ENCODE results near the gene EPB41L4A.

Gene EPB41L4A

GRCh38 chr5:112276991-112277390 is 142.1 kb downstream of the EPB41L4A start:
- H2BK5ac ChIP-seq (ENCODE audit: low read length), result no peak overlapping the region
- no peak overlapping the region for H3K23ac ChIP-seq (ENCODE audit: low read length)
- H4K5ac ChIP-seq (ENCODE audit: low read length), result no peak overlapping the region
- H3K36me3 ChIP-seq (ENCODE audit: control insufficient read depth, insufficient read depth, low read length), result no peaks in the 10 kb centered on the region
- no peak overlapping the region for H3K18ac ChIP-seq (ENCODE audit: low read length)
- H3K56ac ChIP-seq (ENCODE audit: low read length), result no peak overlapping the region
- H2BK15ac ChIP-seq (replicated peaks; ENCODE audit: low read depth), result no peak overlapping the region
- no peaks in the 10 kb centered on the region for H3K4me1 ChIP-seq (ENCODE audit: control insufficient read depth, low read depth, low read length)
- DNase-seq, result no peak
- H2BK120ac ChIP-seq (ENCODE audit: low read depth, low read length), result no peak overlapping the region
- no peak overlapping the region for H3K4me3 ChIP-seq (ENCODE audit: low read length)
- no peaks in the 10 kb centered on the region for H3K79me1 ChIP-seq (ENCODE audit: low read length)
- no peak overlapping the region for H3K9ac ChIP-seq (ENCODE audit: low read length)
- H3K4me2 ChIP-seq (ENCODE audit: low read length), result no peak overlapping the region
- no peak overlapping the region for H3K27ac ChIP-seq (ENCODE audit: low read depth, low read length)
- no peaks in the 10 kb centered on the region for H3K79me2 ChIP-seq (ENCODE audit: control insufficient read depth, insufficient read depth, low read length)
- no peaks in the 10 kb centered on the region for H3K27me3 ChIP-seq (ENCODE audit: insufficient read depth, low read length, poor library complexity)
- H2AK5ac ChIP-seq (ENCODE audit: low read length), result no peak overlapping the region
- no peak overlapping the region for H3K4ac ChIP-seq (ENCODE audit: low read depth, low read length)
- WGBS (ENCODE audit: extremely low coverage, insufficient coverage, low lambda C conversion rate), result no CpG with 5 or more reads among the region's 4 CpGs
- no peak overlapping the region for H4K8ac ChIP-seq (ENCODE audit: low read depth, low read length)

GRCh38 chr5:112275671-112276070 is 143.4 kb downstream of the EPB41L4A start:
- H4K5ac ChIP-seq (ENCODE audit: low read length), result no peak overlapping the region
- no peak overlapping the region for H4K8ac ChIP-seq (ENCODE audit: low read depth, low read length)
- no peak overlapping the region for H3K23ac ChIP-seq (ENCODE audit: low read length)
- H3K27me3 ChIP-seq (ENCODE audit: insufficient read depth, low read length, poor library complexity), result no peaks in the 10 kb centered on the region
- no peak overlapping the region for H3K9ac ChIP-seq (ENCODE audit: low read length)
- H2BK120ac ChIP-seq (ENCODE audit: low read depth, low read length), result no peak overlapping the region
- H2BK5ac ChIP-seq (ENCODE audit: low read length), result no peak overlapping the region
- no CpG with 5 or more reads among the region's 1 CpG for WGBS (ENCODE audit: extremely low coverage, insufficient coverage, low lambda C conversion rate)
- no peak overlapping the region for H3K4me3 ChIP-seq (ENCODE audit: low read length)
- H3K79me1 ChIP-seq (ENCODE audit: low read length), result no peaks in the 10 kb centered on the region
- H3K27ac ChIP-seq (ENCODE audit: low read depth, low read length), result no peak overlapping the region
- no peaks in the 10 kb centered on the region for H3K79me2 ChIP-seq (ENCODE audit: control insufficient read depth, insufficient read depth, low read length)
- H2AK5ac ChIP-seq (ENCODE audit: low read length), result no peak overlapping the region
- no peaks in the 10 kb centered on the region for H3K4me1 ChIP-seq (ENCODE audit: control insufficient read depth, low read depth, low read length)
- no peak overlapping the region for H2BK15ac ChIP-seq (replicated peaks; ENCODE audit: low read depth)
- no peak overlapping the region for H3K56ac ChIP-seq (ENCODE audit: low read length)
- no peak overlapping the region for H3K18ac ChIP-seq (ENCODE audit: low read length)
- H3K4me2 ChIP-seq (ENCODE audit: low read length), result no peak overlapping the region
- no peaks in the 10 kb centered on the region for H3K36me3 ChIP-seq (ENCODE audit: control insufficient read depth, insufficient read depth, low read length)
- H3K4ac ChIP-seq (ENCODE audit: low read depth, low read length), result no peak overlapping the region
- DNase-seq, result no peak

GRCh38 chr5:112270299-112271293 is 148.5 kb downstream of the EPB41L4A start:
- DNase-seq, result no peak
- H3K79me2 ChIP-seq (ENCODE audit: control insufficient read depth, insufficient read depth, low read length), result no peaks in the 10 kb centered on the region
- H3K56ac ChIP-seq (ENCODE audit: low read length), result no peak overlapping the region
- no peak overlapping the region for H2BK5ac ChIP-seq (ENCODE audit: low read length)
- H4K8ac ChIP-seq (ENCODE audit: low read depth, low read length), result no peak overlapping the region
- no peak overlapping the region for H4K5ac ChIP-seq (ENCODE audit: low read length)
- H3K18ac ChIP-seq (ENCODE audit: low read length), result no peak overlapping the region
- H3K9ac ChIP-seq (ENCODE audit: low read length), result no peak overlapping the region
- no peaks in the 10 kb centered on the region for H3K27me3 ChIP-seq (ENCODE audit: insufficient read depth, low read length, poor library complexity)
- H3K79me1 ChIP-seq (ENCODE audit: low read length), result no peaks in the 10 kb centered on the region
- no peak overlapping the region for H3K4me2 ChIP-seq (ENCODE audit: low read length)
- no peaks in the 10 kb centered on the region for H3K36me3 ChIP-seq (ENCODE audit: control insufficient read depth, insufficient read depth, low read length)
- no peak overlapping the region for H3K4ac ChIP-seq (ENCODE audit: low read depth, low read length)
- no peak overlapping the region for H3K4me3 ChIP-seq (ENCODE audit: low read length)
- H2AK5ac ChIP-seq (ENCODE audit: low read length), result no peak overlapping the region
- no peak overlapping the region for H3K23ac ChIP-seq (ENCODE audit: low read length)
- no CpG with 5 or more reads among the region's 4 CpGs for WGBS (ENCODE audit: extremely low coverage, insufficient coverage, low lambda C conversion rate)
- H2BK15ac ChIP-seq (replicated peaks; ENCODE audit: low read depth), result no peak overlapping the region
- no peak overlapping the region for H2BK120ac ChIP-seq (ENCODE audit: low read depth, low read length)
- H3K4me1 ChIP-seq (ENCODE audit: control insufficient read depth, low read depth, low read length), result no peaks in the 10 kb centered on the region
- no peak overlapping the region for H3K27ac ChIP-seq (ENCODE audit: low read depth, low read length)

- H3K27ac ChIP-seq (ENCODE audit: low read depth, low read length), result no peak overlapping the region
- no peak overlapping the region for H3K23ac ChIP-seq (ENCODE audit: low read length)
- H3K4me1 ChIP-seq (ENCODE audit: control insufficient read depth, low read depth, low read length), result no peaks in the 10 kb centered on the region
- H2BK15ac ChIP-seq (replicated peaks; ENCODE audit: low read depth), result no peak overlapping the region
- H3K79me2 ChIP-seq (ENCODE audit: control insufficient read depth, insufficient read depth, low read length), result no peaks in the 10 kb centered on the region
- DNase-seq, result no peak
- H3K79me1 ChIP-seq (ENCODE audit: low read length), result no peaks in the 10 kb centered on the region
- H3K4me2 ChIP-seq (ENCODE audit: low read length), result no peak overlapping the region
- H3K56ac ChIP-seq (ENCODE audit: low read length), result no peak overlapping the region
- no peak overlapping the region for H3K4ac ChIP-seq (ENCODE audit: low read depth, low read length)
- H3K9ac ChIP-seq (ENCODE audit: low read length), result no peak overlapping the region
- no peaks in the 10 kb centered on the region for H3K27me3 ChIP-seq (ENCODE audit: insufficient read depth, low read length, poor library complexity)
- no peak overlapping the region for H2BK5ac ChIP-seq (ENCODE audit: low read length)
- no peak overlapping the region for H4K5ac ChIP-seq (ENCODE audit: low read length)
- H2AK5ac ChIP-seq (ENCODE audit: low read length), result no peak overlapping the region
- H3K18ac ChIP-seq (ENCODE audit: low read length), result no peak overlapping the region
- WGBS (ENCODE audit: extremely low coverage, insufficient coverage, low lambda C conversion rate), result no CpG with 5 or more reads among the region's 4 CpGs
- no peak overlapping the region for H2BK120ac ChIP-seq (ENCODE audit: low read depth, low read length)
- no peak overlapping the region for H4K8ac ChIP-seq (ENCODE audit: low read depth, low read length)
- H3K36me3 ChIP-seq (ENCODE audit: control insufficient read depth, insufficient read depth, low read length), result no peaks in the 10 kb centered on the region
- no peak overlapping the region for H3K4me3 ChIP-seq (ENCODE audit: low read length)
Measured at GRCh38 chr5:112267231-112267630, 151.8 kb downstream of the EPB41L4A start.

GRCh38 chr5:112264666-112265065 is 154.4 kb downstream of the EPB41L4A start:
- no peak for DNase-seq
- Histone ChIP-seq H3K23ac (ENCODE audit: low read length) (no peak overlapping the region), H3K4me3 (ENCODE audit: low read length) (no peak overlapping the region), H2BK5ac (ENCODE audit: low read length) (no peak overlapping the region), H3K27me3 (ENCODE audit: insufficient read depth, low read length, poor library complexity) (no peaks in the 10 kb centered on the region), H3K9ac (ENCODE audit: low read length) (no peak overlapping the region), H3K79me2 (ENCODE audit: control insufficient read depth, insufficient read depth, low read length) (no peaks in the 10 kb centered on the region), H3K27ac (ENCODE audit: low read depth, low read length) (no peak overlapping the region), H2BK120ac (ENCODE audit: low read depth, low read length) (no peak overlapping the region), H3K4me1 (ENCODE audit: control insufficient read depth, low read depth, low read length) (no peaks in the 10 kb centered on the region), H3K18ac (ENCODE audit: low read length) (no peak overlapping the region), H4K5ac (ENCODE audit: low read length) (no peak overlapping the region), H3K4me2 (ENCODE audit: low read length) (no peak overlapping the region), H3K4ac (ENCODE audit: low read depth, low read length) (no peak overlapping the region), H3K56ac (ENCODE audit: low read length) (no peak overlapping the region), H3K79me1 (ENCODE audit: low read length) (no peaks in the 10 kb centered on the region), H2BK15ac (replicated peaks; ENCODE audit: low read depth) (no peak overlapping the region), H3K36me3 (ENCODE audit: control insufficient read depth, insufficient read depth, low read length) (no peaks in the 10 kb centered on the region), H4K8ac (ENCODE audit: low read depth, low read length) (no peak overlapping the region), H2AK5ac (ENCODE audit: low read length) (no peak overlapping the region)
- WGBS (ENCODE audit: extremely low coverage, insufficient coverage, low lambda C conversion rate), result no CpG with 5 or more reads among the region's 3 CpGs

Data from mesendoderm (in vitro differentiated cells).